GM23338 (cell line): ENCODE measurements around the gene EDAR. TPM values are rescaled to one million over a fixed set of nuclear protein-coding genes. Genes with fewer than 3 reads are reported as not detected.

Experiments used
- ATAC-seq: fragments of 200-7000 bp; cut with Tn5 transposase; 3 replicates; pipeline ENCODE4 v1.9.1; 2020
- DNase-seq: peaks from one replicate; pipeline ENCODE4 v3.0.0-alpha.2; 2015; ENCODE audit warnings: low spot score
- H2AFZ ChIP-seq: fragments of 200-600 bp; sonication (generic); 2 replicates; pipeline ENCODE4 v1.8.0; 2016; ENCODE audit warnings: antibody characterized with exemption, mild to moderate bottlenecking, moderate library complexity
- H3F3A ChIP-seq: fragments of 200-600 bp; sonication (generic); replicated peaks from 2 replicates; pipeline ENCODE4 v1.8.0; 2017; ENCODE audit warnings: antibody characterized with exemption, mixed run types, low read depth
- H3K27ac ChIP-seq: fragments of 200-600 bp; sonication (generic); 2 replicates; pipeline ENCODE4 v1.6.1; 2016; ENCODE audit warnings: low read depth
- H3K27me3 ChIP-seq: fragments of 200-600 bp; sonication (generic); 2 replicates; pipeline ENCODE4 v1.8.0; 2016; ENCODE audit warnings: mild to moderate bottlenecking, mixed run types, moderate library complexity; ENCODE audit not compliant: insufficient read depth
- H3K36me3 ChIP-seq: fragments of 200-600 bp; sonication (generic); 2 replicates; pipeline ENCODE4 v1.8.0; 2016; ENCODE audit warnings: mild to moderate bottlenecking; ENCODE audit not compliant: insufficient read depth
- H3K4me1 ChIP-seq: fragments of 200-600 bp; sonication (generic); 2 replicates; pipeline ENCODE4 v1.8.0; 2016; ENCODE audit warnings: mild to moderate bottlenecking, moderate library complexity; ENCODE audit not compliant: insufficient read depth
- H3K4me2 ChIP-seq: fragments of 200-600 bp; sonication (generic); 2 replicates; pipeline ENCODE4 v1.7.1; 2017; ENCODE audit warnings: mixed run types
- H3K4me3 ChIP-seq: fragments of 200-600 bp; sonication (generic); 2 replicates; pipeline ENCODE4 v1.6.1; 2016; ENCODE audit warnings: mixed run types
- H3K79me2 ChIP-seq: fragments of 200-600 bp; sonication (generic); replicated peaks from 2 replicates; pipeline ENCODE4 v1.8.0; 2017; ENCODE audit warnings: mild to moderate bottlenecking; ENCODE audit not compliant: insufficient read depth
- H3K9me2 ChIP-seq: fragments of 200-600 bp; sonication (generic); 2 replicates; pipeline ENCODE4 v1.8.0; 2017; ENCODE audit not compliant: insufficient read depth
- H4K20me1 ChIP-seq: fragments of 200-600 bp; sonication (generic); replicated peaks from 2 replicates; pipeline ENCODE4 v1.8.0; 2017; ENCODE audit warnings: mild to moderate bottlenecking; ENCODE audit not compliant: insufficient read depth
- H3K27ac Mint-ChIP-seq: 2 replicates; pipeline ENCODE4 v1.8.0; 2020; ENCODE audit warnings: inconsistent platforms, mild to moderate bottlenecking, moderate library complexity, mixed read lengths
- H3K27me3 Mint-ChIP-seq: 3 replicates; pipeline ENCODE4 v1.8.0; 2022; ENCODE audit warnings: low read depth, mild to moderate bottlenecking, moderate library complexity, mixed read lengths, inconsistent platforms; ENCODE audit not compliant: insufficient read depth, poor library complexity
- H3K36me3 Mint-ChIP-seq: 3 replicates; pipeline ENCODE4 v1.8.0; 2021; ENCODE audit warnings: low read depth, mild to moderate bottlenecking, inconsistent platforms, moderate library complexity, mixed read lengths
- H3K4me1 Mint-ChIP-seq: 3 replicates; pipeline ENCODE4 v1.8.0; 2020; ENCODE audit warnings: mild to moderate bottlenecking, inconsistent platforms, mixed read lengths
- H3K4me3 Mint-ChIP-seq: 3 replicates; pipeline ENCODE4 v1.8.0; 2021; ENCODE audit warnings: moderate library complexity, mild to moderate bottlenecking, inconsistent platforms, mixed read lengths
- H3K9me3 Mint-ChIP-seq: 3 replicates; pipeline ENCODE4 v1.8.0; 2020; ENCODE audit warnings: moderate library complexity, mild to moderate bottlenecking, inconsistent platforms, mixed read lengths
- CREB1 ChIP-seq: fragments of 250-450 bp; sonication (Bioruptor Pico); IDR thresholded peaks from 2 replicates; pipeline ENCODE4 v1.5.0; 2020; ENCODE audit warnings: low read depth, mild to moderate bottlenecking, moderate library complexity
- ETS1 ChIP-seq: IDR thresholded peaks from 2 replicates; pipeline ENCODE4 v1.6.1; 2016; ENCODE audit warnings: antibody characterized with exemption
- EZH2 ChIP-seq: fragments of 200-600 bp; sonication (generic); IDR thresholded peaks from one replicate; pipeline ENCODE4 v1.8.0; 2017; ENCODE audit warnings: antibody characterized with exemption, mild to moderate bottlenecking, low read depth; ENCODE audit not compliant: unreplicated experiment
- EZH2phosphoT487 ChIP-seq: fragments of 200-600 bp; sonication (generic); IDR thresholded peaks from one replicate; pipeline ENCODE4 v1.8.1; 2018; ENCODE audit warnings: antibody characterized with exemption; ENCODE audit not compliant: unreplicated experiment
- JUNB ChIP-seq: IDR thresholded peaks from one replicate; pipeline ENCODE4 v1.6.1; 2016; ENCODE audit warnings: antibody characterized with exemption; ENCODE audit not compliant: unreplicated experiment
- NANOG ChIP-seq: IDR thresholded peaks from 2 replicates; pipeline ENCODE4 v1.6.1; 2016; ENCODE audit warnings: antibody characterized with exemption, borderline replicate concordance
- STAT1 ChIP-seq: IDR thresholded peaks from one replicate; pipeline ENCODE4 v1.6.1; 2016; ENCODE audit warnings: antibody characterized with exemption; ENCODE audit not compliant: unreplicated experiment
- ZNF114 ChIP-seq: fragments of 250-450 bp; sonication (Bioruptor Pico); IDR thresholded peaks from 2 replicates; pipeline ENCODE4 v1.5.0; 2020; ENCODE audit warnings: mild to moderate bottlenecking, moderate library complexity
- ZNF331 ChIP-seq: fragments of 250-450 bp; sonication (Bioruptor Pico); IDR thresholded peaks from 2 replicates; pipeline ENCODE4 v1.5.0; 2020; ENCODE audit warnings: low read depth, mild to moderate bottlenecking, moderate library complexity
- ZNF462 ChIP-seq: fragments of 250-450 bp; sonication (Bioruptor Pico); IDR thresholded peaks from 2 replicates; pipeline ENCODE4 v1.5.0; 2020; ENCODE audit warnings: mild to moderate bottlenecking, moderate library complexity
- polyA plus RNA-seq: library from polyadenylated mRNA; unstranded; fragments of >200 nt; fragmentation: Nextera tagmentation; extraction: Ambion mirVana; gene quantifications from 2 replicates; pipeline ENCODE4 v1.2.1, GENCODE V29; 2016
- total RNA-seq: library from RNA; depleted of rRNA; stranded (reverse); fragments of >200 nt; shearing (Covaris generic); gene quantifications from 2 replicates; pipeline ENCODE4 v1.2.3, GENCODE V29; 2014

Gene EDAR
- total and polyA plus RNA-seq, 2 experiments from 2014 or later: not detected

- no peak overlapping the region for H3K27ac ChIP-seq
- H3K4me2 ChIP-seq: no peak overlapping the region
- H3K36me3 ChIP-seq: no peaks in the 10 kb centered on the region
- H3K4me3 Mint-ChIP-seq: no peak overlapping the region
- DNase-seq (no peak), ATAC-seq (no peak)
- no peaks in the 10 kb centered on the region for H3K27me3 ChIP-seq
- H3K4me1 Mint-ChIP-seq: no peaks in the 10 kb centered on the region; the same call in 2 of the 3 replicates
- no peaks in the 10 kb centered on the region for H3K9me2 ChIP-seq
- no peaks in the 10 kb centered on the region for H3K4me1 ChIP-seq
- no peaks in the 10 kb centered on the region for H4K20me1 ChIP-seq
- no peak overlapping the region for H3K4me3 ChIP-seq
- H3K79me2 ChIP-seq: no peaks in the 10 kb centered on the region
- no peaks in the 10 kb centered on the region for H3K27me3 Mint-ChIP-seq
- no peaks in the 10 kb centered on the region for H3K9me3 Mint-ChIP-seq
- no peaks in the 10 kb centered on the region; the same call in 2 of the 3 replicates for H3K36me3 Mint-ChIP-seq
- TF ChIP-seq EZH2 (no peak), ETS1 (no peak), EZH2phosphoT487 (no peak), ZNF331 (no peak), NANOG (no peak), ZNF114 (no peak), STAT1 (no peak), CREB1 (CRISPR knock-in tag) (no peak), ZNF462 (CRISPR knock-in tag) (no peak), JUNB (no peak)
- H3K27ac Mint-ChIP-seq: no peak overlapping the region
- no peaks in the 10 kb centered on the region for H3F3A ChIP-seq
- H2AFZ ChIP-seq: no peak overlapping the region
Observed at GRCh38 chr2:108911401-108911800, 77.6 kb downstream of the EDAR start.
